Ovary (tissue), 9 donors: ENCODE measurements around the gene ZSWIM6. TPM values are rescaled to one million over a fixed set of nuclear protein-coding genes. Genes with fewer than 3 reads are reported as not detected.

Experiments used
- DNase-seq, 5 donors: peaks; one replicate each; pipeline ENCODE4 v3.0.0-alpha.2; 2019 to 2020
- H3K27ac ChIP-seq, 2 donors: fragments of 200-600 bp; one replicate each; pipeline versions ENCODE4 v1.5.1 to v1.8.0; 2019 to 2022
- H3K27me3 ChIP-seq: fragments of 200-600 bp; one replicate; pipeline ENCODE4 v1.8.0; 2022
- H3K36me3 ChIP-seq: fragments of 200-600 bp; sonication (generic); one replicate; pipeline ENCODE4 v1.5.1; 2019
- H3K4me1 ChIP-seq: one replicate; pipeline ENCODE4 v1.8.1; 2013; ENCODE audit warnings: mild to moderate bottlenecking, moderate library complexity; ENCODE audit not compliant: insufficient read depth
- H3K4me3 ChIP-seq: fragments of 200-600 bp; sonication (generic); one replicate; pipeline ENCODE4 v1.5.1; 2017
- H3K9me3 ChIP-seq, 2 donors: fragments of 200-600 bp in 1 of 2; sonication (generic) in 1 of 2; one replicate each; pipeline versions ENCODE4 v1.5.1 to v1.8.1; 2013 to 2019; ENCODE audit warnings: mild to moderate bottlenecking in 1 of 2, moderate library complexity in 1 of 2
- CTCF ChIP-seq, 3 donors: fragments of 450-650 bp in 2 of 3; fragments of 200-600 bp in 1 of 3; IDR thresholded peaks; one replicate each; pipeline versions ENCODE4 v1.5.1 to v1.8.0; 2016 to 2022; ENCODE audit warnings: antibody characterized with exemption in 3 of 3, mild to moderate bottlenecking in 1 of 3
- EP300 ChIP-seq: sonication (generic); formaldehyde crosslinking; IDR thresholded peaks from one replicate; pipeline ENCODE4 v1.6.1; 2017; ENCODE audit warnings: antibody characterized with exemption
- POLR2A ChIP-seq: fragments of 450-650 bp; IDR thresholded peaks from one replicate; pipeline ENCODE4 v1.6.1; 2017; ENCODE audit warnings: antibody characterized with exemption, mild to moderate bottlenecking, moderate library complexity
- WGBS, 3 donors: extraction: QIAGEN DNeasy Blood & Tissue Kit in 1 of 3; methylation state at CpG; one replicate each; pipeline versions ENCODE4 v1.1.5 to v1.1.7; 2013 to 2017; 5-methylcytosine and 5-hydroxymethylcytosine counted together
- intact Hi-C, 4 donors: fragments of 100-400 bp; cut with DNase I; formaldehyde crosslinking; loops; one replicate each; pipeline versions ENCODE4 v1.11.0 to v1.15.1; 2022 to 2023
- polyA plus RNA-seq, 2 donors: library from polyadenylated mRNA; stranded (reverse); fragments of 200-250 nt in 1 of 2; fragments of 350-450 nt in 1 of 2; fragmentation: Illumina TruSeq in 1 of 2; extraction: RNeasy Lipid Tissue Mini Kit (QIAGEN cat#74804) in 1 of 2; gene quantifications; one replicate each; pipeline ENCODE4 v1.2.3, GENCODE V29; 2013 to 2014
- total RNA-seq, 7 donors: library from RNA; depleted of rRNA in 2 of 7; stranded (reverse); fragments of >200 nt in 2 of 7; fragmentation: NEBNext Ultra II Directional in 3 of 7; extraction: Animal tissue kit (Norgen Biotek cat#: 25700) in 3 of 7; gene quantifications; one replicate each; pipeline versions ENCODE4 v1.1.0 to v1.2.4, GENCODE V29; 2016 to 2023
- donor health status: DM: no; HTN: no; CAD: no; lungs with moderate emphysema.
- donor health status: DM: no; HTN: no; CAD: no.
- donor health status: Bipolar disorder and iron deficiency.
- donor health status: DM: yes; HTN: yes; CAD: no.
- donor health status: DM: no; HTN: no; CAD: no.
- donor health status: DM: yes; HTN: yes; CAD: no.

ZSWIM6 gene
- total and polyA plus RNA-seq, 9 donors: 4.1 to 15.3 (median 10.6) TPM

GRCh38 chr5:61460471-61460870 lies 128.4 kb downstream of the ZSWIM6 start:
- 92 to 97% (median 95%) methylated on average over 3 of the region's 3 CpGs for WGBS, 3 donors
- Histone ChIP-seq H3K36me3 (no peaks in the 10 kb centered on the region), H3K4me1 (peaks cover 8% of the 10 kb centered on the region), H3K27ac (no peak overlapping the region), H3K4me3 (no peak overlapping the region), H3K9me3 (no peaks in the 10 kb centered on the region), H3K27me3 (no peaks in the 10 kb centered on the region)
- DNase-seq: no peak
- intact Hi-C loops: no loop called here
- no peak for TF ChIP-seq EP300
- TF ChIP-seq CTCF (IDR thresholded peaks at IDR 0.05): no peak
- TF ChIP-seq POLR2A: no peak

- H3K4me1 ChIP-seq: peaks cover 8% of the 10 kb centered on the region
- DNase-seq: no peak
- H3K9me3 ChIP-seq: no peaks in the 10 kb centered on the region
- H3K4me3 ChIP-seq: no peak overlapping the region
- intact Hi-C loops: no loop called here
- H3K27me3 ChIP-seq: no peaks in the 10 kb centered on the region
- TF ChIP-seq EP300 (no peak), CTCF (IDR thresholded peaks at IDR 0.05) (no peak), POLR2A (no peak)
- H3K36me3 ChIP-seq: no peaks in the 10 kb centered on the region
- H3K27ac ChIP-seq: no peak overlapping the region
- WGBS, 3 donors: 96 to 100% (median 98%) methylated on average over 1 of the region's 1 CpG
These were observed 129.4 kb downstream of the ZSWIM6 start for GRCh38 chr5:61461417-61461816.

GRCh38 chr5:61461926-61462325 lies 129.9 kb downstream of the ZSWIM6 start:
- 55 to 82% (median 71%) methylated on average over 1 of the region's 1 CpG for WGBS, 3 donors
- intact Hi-C loops: no loop called here
- TF ChIP-seq CTCF (IDR thresholded peaks at IDR 0.05) (no peak), EP300 (no peak), POLR2A (no peak)
- Histone ChIP-seq H3K27me3 (no peaks in the 10 kb centered on the region), H3K36me3 (no peaks in the 10 kb centered on the region), H3K4me1 (peaks cover 8% of the 10 kb centered on the region), H3K4me3 (no peak overlapping the region), H3K27ac (no peak overlapping the region), H3K9me3 (no peaks in the 10 kb centered on the region)
- DNase-seq: no peak

- Histone ChIP-seq H3K27ac (no peak overlapping the region), H3K4me1 (peaks cover 10% of the 10 kb centered on the region), H3K4me3 (no peak overlapping the region), H3K27me3 (no peaks in the 10 kb centered on the region), H3K36me3 (no peaks in the 10 kb centered on the region), H3K9me3 (no peaks in the 10 kb centered on the region)
- intact Hi-C loops: no loop called here
- TF ChIP-seq CTCF (IDR thresholded peaks at IDR 0.05): no peak
- no peak for TF ChIP-seq EP300
- no peak for TF ChIP-seq POLR2A
- 22 to 35% (median 23%) methylated on average over 2 of the region's 2 CpGs for WGBS, 3 donors
- DNase-seq: no peak
These were observed 131.5 kb downstream of the ZSWIM6 start for GRCh38 chr5:61463596-61463995.

GRCh38 chr5:61464512-61464911 lies 132.5 kb downstream of the ZSWIM6 start:
- DNase-seq: no peak
- TF ChIP-seq CTCF (IDR thresholded peaks at IDR 0.05): no peak
- TF ChIP-seq POLR2A: no peak
- no peak for TF ChIP-seq EP300
- no peaks in the 10 kb centered on the region for H3K9me3 ChIP-seq
- intact Hi-C loops: no loop called here
- WGBS, 3 donors: 48 to 64% (median 51%) methylated on average over 4 of the region's 4 CpGs
- H3K36me3 ChIP-seq: no peaks in the 10 kb centered on the region
- H3K27ac ChIP-seq: no peak overlapping the region
- no peak overlapping the region for H3K4me3 ChIP-seq
- H3K27me3 ChIP-seq: no peaks in the 10 kb centered on the region
- H3K4me1 ChIP-seq: peaks cover 10% of the 10 kb centered on the region
